ENCODE data around the gene KIFBP.
"Not testable (repeated sequence)": the region's sequence is repeated elsewhere in the genome, so short reads cannot be mapped to it uniquely, and the experiment has no call there.

Gene KIFBP

GRCh38 chr10:69004821-69005220 is 16.2 kb downstream of the KIFBP start:
- no peak for DNase-seq

DNA sequence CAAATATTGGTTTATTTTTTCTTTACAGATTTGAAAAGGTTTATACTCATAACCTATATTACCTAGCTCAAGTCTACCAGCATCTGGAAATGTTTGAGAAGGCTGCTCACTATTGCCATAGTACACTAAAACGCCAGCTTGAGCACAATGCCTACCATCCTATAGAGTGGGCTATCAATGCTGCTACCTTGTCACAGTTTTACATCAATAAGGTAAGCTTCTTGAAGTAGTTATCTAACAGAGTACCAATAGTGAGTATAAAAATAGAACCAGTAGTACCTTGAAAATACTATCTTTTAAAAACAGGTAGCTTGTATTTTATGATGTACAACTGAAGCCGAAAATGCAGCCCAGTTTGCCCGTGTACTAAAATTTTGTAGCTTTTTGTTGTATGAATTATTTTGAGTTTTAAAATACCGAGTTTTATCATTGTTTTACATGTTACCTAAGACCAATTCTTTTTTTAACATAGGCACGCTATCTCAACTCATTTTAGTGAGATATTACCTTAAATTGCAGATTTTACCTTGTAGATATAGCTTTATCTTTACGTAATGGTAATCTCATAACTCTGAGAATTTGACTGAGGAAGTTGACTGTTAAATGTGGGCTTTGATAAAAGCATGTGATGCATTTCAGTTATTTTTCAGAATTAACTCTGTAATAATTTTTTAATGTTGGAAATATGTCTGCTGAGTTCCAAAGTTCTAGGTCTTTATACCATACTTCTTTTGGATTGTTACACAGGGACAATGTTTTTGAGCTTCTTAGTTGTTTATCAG is 17.3 kb downstream of the KIFBP start:
- DNase-seq: no peak

GRCh38 chr10:69007260-69007659 is 18.7 kb downstream of the KIFBP start:
- no peak for DNase-seq

DNA sequence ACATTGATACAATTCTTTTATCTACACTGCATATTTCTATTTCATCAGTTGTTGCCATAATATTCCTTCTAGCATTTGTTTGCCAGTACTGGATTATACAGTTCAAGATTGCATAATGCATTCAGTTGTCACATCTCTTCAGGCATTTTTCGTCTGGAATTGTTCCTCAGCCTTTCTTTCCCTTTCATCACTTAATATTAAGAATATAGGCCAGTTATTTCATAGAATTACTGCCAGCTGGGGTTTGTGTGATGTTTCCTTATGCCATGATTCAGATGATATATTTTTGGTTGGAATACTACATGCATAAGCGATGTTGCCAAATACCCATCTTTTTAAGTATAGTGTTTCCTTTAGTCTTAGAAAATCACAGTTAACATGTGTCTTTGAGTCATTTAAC is 20.8 kb downstream of the KIFBP start:
- no peak for DNase-seq

GRCh38 chr10:69010151-69010640 is 21.6 kb downstream of the KIFBP start:
- DNase-seq: no peak

DNA sequence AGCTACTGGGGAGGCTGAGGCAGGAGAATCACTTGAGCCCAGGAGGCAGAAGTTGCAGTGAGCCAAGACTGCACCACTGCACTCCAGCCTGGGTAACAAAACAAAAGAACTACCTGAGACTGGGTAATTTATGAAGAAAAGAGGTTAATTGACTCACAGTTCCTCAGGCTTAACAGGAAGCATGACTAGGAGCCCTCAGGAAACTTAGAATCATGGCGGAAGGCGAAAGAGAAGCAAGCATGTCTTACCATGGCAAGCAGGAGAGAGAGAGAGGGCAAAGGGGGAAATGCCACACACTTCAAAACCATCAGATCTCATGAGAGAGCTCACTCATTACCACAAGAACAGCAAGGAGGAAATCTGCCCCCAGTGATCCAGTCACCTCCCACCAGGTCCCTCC is 24.2 kb downstream of the KIFBP start:
- DNase-seq: not testable (repeated sequence)

DNA sequence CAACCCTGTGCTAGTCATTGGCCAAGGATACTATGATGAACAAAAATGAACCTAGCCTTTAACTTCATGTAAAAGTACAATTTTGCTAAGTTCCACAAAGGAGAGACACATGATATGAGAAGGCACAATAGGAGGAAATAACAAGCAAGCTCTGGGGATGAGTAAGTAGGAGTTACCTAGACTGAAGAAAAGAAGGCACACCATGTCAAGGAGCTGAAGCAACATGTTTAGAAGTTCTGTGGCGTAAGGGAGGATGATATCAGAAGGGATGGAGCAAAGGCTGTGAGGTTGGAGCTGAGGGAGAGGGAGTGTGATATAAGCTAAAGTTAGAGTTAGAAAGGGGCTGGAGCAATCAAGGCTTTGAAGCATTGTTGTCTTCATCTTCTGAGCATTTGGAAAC is 25.6 kb downstream of the KIFBP start:
- DNase-seq: no peak

GRCh38 chr10:69018613-69019012 is 30.0 kb downstream of the KIFBP start:
- DNase-seq: no peak

- DNase-seq: no peak
Observed at GRCh38 chr10:69022611-69023010, 34.0 kb downstream of the KIFBP start.

GRCh38 chr10:69025370-69025896 is 36.8 kb downstream of the KIFBP start:
- no peak for DNase-seq

- DNase-seq: no peak
Observed at GRCh38 chr10:69033256-69033655, 44.7 kb downstream of the KIFBP start.

DNA sequence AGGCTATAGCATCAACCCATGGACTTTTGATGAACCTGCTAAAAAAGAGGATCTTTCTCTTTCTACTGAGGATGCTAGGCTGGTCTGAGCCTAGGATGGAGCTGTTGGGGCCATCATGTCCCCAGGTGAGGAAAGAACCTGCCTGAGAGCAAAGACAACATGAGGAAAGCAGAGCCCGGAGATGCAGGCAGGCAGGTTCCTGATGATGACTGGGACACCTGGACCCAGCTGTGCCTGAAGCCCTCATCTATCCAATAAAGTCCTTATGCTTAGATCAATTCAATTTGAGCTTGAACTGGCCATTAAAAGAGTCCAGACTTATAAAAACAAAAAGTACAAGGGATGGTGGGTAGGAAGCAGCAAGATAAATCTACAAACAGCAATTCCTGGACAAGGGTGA is 48.9 kb downstream of the KIFBP start:
- no peak for DNase-seq

- DNase-seq: not testable (repeated sequence)
Observed at GRCh38 chr10:69040904-69041303, 52.3 kb downstream of the KIFBP start.

DNA sequence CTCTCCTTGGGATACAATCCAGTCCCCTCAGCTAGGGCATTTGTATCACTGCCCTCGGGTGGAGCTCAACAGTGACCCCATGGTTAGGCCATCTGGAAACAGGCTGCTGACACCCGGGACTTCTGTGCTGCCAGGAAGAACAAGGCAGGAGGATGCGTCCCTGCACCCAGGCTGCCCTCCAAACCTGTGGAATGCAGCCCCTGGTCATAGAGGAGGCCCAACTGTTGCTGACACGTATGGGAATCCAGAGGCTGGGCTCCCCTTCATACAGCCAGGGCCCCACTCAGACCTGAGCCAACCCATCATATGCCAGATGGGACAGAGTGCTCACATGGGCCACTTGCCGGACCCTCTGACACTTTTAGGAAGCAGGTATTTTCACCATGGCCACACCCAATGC is 53.8 kb downstream of the KIFBP start:
- no peak for DNase-seq

DNA sequence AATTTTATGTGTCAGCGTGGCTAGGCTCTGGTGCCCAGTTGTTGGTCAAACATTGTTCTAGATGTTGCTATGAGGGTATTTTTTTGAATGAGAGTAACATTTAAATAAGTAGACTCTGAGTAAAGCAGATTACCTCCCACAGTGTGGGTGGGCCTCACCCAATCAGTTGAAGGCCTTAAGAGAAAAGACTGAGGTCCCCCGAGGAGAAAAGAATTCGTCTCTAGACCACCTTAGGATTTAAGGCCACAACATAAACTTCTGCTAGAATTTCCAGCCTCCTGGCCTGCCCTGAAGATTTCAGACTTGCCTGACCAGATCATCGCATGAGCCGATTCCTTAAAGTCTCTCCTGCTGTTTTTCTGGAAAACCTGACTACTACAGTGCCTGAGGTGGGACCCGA is 54.2 kb downstream of the KIFBP start:
- no peak for DNase-seq

DNA sequence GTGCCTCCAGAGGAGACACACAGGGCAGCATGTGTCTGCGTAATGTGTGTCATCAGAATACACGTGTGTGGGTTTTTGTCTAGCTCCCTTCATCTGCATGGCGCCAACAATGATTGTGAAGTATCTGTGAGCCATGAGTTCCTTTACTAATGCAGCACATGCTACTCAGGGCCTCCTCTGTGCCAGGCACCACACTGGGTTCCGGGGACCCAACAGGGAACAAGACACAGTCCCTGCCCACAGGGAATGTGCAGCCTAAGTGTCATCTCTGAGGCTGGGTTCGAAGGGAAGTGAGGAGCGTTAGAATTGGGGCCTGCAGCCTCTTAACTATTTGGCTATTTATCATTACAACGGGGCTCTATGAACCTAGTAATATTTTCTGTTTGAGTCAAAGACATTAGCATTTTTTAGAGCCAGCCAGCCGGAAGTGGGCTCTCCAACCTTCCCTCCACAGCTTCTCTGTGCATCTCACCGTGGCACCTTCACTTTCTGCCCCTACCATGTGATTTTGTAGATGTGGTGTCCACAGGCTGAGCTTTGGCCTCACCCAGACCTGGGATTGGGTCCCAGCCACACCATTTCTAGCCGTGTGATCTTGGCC is 55.4 kb downstream of the KIFBP start:
- DNase-seq: no peak

GRCh38 chr10:69044546-69044945 is 55.9 kb downstream of the KIFBP start:
- DNase-seq: no peak

DNA sequence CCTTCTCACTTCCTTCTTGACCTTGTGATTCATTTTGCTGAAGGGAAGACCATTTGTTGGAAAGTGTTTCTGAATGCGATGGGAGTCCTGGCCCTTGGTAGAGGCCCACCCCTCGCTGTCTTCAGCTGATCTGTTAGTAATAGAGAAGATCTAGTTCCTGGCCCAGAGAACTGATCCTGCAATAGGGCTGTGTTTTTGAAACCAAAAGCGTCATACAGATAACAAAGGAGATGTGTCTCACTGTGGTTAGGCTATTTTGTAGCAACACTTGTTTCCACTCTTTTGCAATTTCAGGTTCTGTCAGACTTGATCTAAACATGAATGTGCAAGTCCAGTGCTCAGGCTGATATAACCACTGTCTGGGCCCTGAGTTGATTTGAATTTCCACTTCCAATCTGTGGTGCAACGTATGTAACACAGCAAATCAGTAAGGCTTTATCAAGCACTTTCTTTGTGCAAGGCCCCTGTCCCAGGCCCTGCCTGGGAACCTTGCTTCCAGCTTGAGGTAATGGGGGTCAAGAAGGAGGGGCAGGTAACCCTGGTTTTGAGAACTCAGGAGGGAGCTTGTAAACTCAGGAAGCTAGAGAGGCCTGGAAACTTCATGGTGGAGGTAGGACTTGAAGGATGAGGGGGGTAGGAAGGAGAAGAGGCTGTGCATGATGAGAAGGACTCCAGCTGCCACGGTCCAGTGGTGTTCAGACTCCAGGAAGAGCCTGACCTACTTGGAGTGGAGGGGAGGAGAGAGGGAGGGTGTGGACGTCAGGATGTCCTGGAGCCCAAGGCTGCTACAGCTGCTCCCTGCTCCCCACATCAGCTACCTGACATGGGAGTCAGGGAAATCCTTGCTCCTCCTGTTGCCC is 57.1 kb downstream of the KIFBP start:
- no peak for DNase-seq

GRCh38 chr10:69047111-69047832 is 58.7 kb downstream of the KIFBP start:
- no peak for DNase-seq

GRCh38 chr10:69048103-69048502 is 59.5 kb downstream of the KIFBP start:
- DNase-seq: no peak

- no peak for DNase-seq
Observed at GRCh38 chr10:69049566-69049961, 61.0 kb downstream of the KIFBP start.

DNA sequence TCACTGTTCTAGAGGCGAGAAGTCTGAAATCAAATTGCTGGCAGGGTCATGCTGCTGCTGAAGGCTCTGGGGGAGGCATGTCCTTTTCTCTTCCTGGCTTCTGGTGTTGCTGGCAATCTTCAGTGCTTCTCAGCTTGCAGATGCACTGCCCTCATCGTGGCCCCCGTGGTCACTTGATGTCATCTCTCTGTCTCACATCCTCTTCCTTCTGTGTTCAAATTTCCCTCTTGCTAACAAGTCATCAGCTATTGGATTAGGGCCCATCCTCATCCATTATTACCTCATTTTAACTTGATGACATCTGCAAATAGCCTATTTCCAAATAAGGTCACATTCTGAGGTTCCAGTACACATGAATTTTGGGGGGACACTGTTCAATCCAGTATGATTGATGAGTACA is 62.7 kb downstream of the KIFBP start:
- no peak for DNase-seq

Measured in 8988T (cell line).